ENCODE data around the gene PPP6R2.

Gene PPP6R2

DNA sequence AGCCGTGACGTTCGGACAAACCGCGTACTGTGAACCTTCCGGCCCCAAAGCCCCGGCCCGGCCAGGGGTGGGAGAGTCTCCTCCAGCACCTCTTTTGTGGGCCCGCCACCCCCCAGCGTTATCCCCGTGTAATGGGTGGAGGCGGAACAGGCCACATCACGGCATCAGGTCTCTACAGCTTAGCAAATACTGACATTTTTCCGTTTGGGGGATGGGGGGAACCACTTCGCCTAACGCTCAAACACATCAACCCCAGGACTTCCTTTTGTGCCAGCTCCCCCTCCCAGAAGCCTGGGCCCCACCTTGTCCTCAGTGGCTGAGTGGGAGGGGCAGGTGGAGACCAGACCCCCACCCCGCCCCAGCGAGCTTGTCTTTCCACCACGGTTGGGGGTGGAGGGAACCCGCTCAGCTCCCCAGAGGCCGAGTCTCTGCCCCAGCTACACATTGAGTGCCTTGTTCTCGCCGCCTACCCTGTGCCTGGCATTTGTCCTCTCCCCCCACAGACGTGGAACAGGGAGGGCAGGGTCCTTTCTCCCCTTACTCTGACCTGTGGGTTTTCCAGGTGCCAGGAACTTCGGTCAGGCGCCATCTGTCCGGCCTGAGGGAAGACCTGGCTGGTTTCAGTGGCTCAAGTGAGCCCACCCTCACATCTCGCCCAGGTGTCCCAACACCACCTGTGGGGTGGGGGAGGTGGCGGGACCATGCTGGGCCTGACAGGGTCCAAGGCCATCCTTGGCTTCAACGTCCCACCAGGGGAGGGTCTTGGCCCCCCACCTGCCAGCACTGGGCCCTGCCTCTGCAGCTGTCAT, 102.1 kb downstream of the PPP6R2 start:
- DNase-seq (ENCODE audit: low read depth) = no peak

- no peak for DNase-seq (ENCODE audit: low read depth)
Measured at GRCh38 chr22:50445880-50446707, 103.0 kb downstream of the PPP6R2 start.

DNA sequence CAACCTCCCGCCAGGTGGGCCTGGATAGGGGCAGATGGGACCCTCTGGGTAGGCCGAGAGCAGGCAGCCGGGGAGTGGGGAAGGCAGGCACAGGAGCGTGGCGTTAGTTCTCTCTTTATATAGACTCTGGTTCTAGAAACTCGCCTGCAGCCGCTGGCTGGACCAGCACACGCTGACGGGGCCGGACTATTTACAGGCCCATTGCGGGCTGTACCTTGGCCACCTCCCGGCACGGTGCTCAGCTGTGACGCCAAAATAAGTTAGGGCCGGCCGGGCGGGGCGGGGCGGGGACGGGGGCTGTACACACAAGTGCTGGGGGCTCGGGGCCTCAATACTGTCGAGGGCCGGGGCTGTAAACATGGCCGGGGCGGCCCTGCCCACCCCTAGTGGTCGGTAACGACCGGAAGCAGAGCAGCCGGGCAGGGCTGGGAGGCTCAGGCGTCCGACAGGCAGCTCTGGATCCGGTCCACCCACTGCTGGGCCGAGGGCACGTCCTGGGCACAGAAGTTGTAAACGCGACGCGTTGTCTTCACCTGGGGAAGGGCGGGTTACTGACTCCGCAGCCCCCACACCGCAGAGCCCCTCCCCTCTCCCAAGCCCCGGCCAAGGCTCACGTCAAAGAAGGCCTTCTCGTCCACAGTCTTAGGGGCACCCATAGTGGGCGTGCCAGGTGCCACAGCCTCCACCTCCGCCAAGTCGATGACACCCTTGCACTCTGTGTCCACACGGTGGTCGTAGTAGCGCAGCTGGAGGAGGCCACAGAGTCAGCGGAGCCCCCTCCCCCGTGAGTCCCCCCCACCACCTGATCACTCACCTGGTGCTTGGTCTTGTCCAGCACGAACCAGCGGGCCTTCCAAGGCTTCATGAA, 103.8 kb downstream of the PPP6R2 start:
- no peak for DNase-seq (ENCODE audit: low read depth)

GRCh38 chr22:50447576-50448551, 104.7 kb downstream of the PPP6R2 start:
- no peak for DNase-seq (ENCODE audit: low read depth)

DNA sequence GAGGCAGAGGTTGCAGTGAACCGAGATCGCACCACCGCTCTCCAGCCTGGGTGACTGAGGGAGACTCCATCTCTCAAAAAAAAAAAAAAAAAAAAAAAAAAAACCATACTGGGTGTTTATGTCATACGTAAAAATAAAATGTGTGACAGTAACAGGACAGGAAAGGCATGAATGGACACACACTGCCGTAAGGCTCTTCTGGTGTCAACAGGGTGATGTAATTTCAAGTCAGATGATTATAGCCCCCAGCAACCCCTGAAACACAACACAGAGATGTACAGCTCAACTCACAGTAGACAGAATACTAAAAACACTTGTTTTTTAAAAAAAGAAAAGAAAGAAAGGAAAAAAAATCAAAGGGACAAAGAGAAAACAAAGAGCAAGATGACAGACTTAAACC, 109.5 kb downstream of the PPP6R2 start:
- DNase-seq (ENCODE audit: low read depth) = no peak

- DNase-seq (ENCODE audit: low read depth) = no peak
Measured at GRCh38 chr22:50454556-50455075, 111.5 kb downstream of the PPP6R2 start.

- no peak for DNase-seq (ENCODE audit: low read depth)
Measured at GRCh38 chr22:50455201-50455600, 112.1 kb downstream of the PPP6R2 start.

DNA sequence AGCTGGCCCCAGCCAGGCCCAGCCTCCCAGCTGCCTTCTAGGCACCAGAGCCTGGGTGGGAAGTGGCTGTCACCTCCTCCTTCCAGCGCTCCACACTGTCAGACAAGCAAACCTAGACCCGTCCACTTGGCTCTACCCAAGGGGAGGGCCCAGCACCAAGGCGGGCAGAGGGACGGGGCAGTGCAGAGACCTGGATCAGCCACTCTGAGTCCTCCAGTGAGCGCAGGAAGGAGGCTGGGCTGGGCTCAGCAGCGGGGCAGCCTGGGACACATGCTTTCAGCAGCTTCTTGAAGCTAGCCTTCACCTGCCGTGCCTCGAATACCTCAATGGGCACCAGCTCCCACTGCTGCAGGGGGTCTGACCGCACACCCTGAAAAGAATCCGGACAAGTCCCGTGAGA, 112.9 kb downstream of the PPP6R2 start:
- DNase-seq (ENCODE audit: low read depth) = no peak

DNA sequence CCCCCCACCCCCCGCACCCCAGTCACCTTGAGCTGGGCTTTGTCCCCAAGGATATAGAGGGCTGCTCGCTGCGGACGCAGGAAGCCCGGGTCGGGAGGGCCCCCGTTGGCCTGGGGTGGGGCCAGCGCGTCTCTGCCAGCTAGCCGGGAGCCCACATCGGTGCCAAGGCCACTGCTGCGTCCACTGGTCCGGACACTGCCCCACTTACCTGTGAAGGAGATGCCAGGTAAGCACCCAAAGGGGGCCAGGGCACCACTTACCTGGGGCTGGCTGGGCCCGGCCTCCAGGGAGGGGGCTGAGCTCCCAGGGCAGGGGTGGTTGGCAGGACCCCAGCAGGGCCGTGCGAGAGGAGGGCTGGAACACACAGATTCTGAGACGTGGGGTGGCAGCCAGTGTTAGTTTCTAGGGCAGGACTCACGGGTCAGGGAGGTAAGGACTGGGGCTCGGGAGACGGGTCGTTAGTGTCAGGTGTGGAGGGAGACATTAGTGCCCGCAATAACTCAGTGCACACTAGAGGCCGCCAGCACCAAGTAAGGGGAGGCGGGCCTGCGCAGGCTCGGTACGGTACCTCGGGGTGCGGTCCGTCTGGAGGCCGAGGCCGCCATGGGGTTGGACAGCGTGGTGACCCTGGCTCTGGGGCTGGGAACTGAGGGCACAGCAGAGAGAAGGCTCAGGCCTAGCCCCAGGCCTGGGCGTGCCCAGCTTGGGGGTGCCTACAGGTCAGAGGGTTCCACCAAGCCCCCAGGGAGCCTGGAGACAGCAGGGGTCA, 113.5 kb downstream of the PPP6R2 start:
- no peak for DNase-seq (ENCODE audit: low read depth)

DNA sequence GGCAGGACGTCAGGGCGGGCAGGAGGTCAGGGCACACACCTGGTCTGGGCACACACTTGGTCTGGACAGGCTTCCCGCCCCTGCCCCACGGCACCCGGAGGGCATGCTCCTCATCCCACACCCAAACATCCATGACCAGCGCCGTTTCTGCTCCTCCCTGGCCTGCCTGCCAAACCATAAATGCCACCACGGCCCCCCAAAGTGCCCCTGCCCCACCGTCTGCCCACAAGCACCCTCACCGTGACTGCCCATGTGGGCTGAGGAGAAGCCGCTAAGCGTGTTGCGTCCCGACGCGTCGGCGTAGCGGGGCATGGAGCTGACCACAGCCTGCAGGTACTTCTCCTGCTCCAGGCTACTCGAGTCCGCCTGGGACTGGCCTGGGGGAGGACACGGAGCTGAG, 115.9 kb downstream of the PPP6R2 start:
- no peak for DNase-seq (ENCODE audit: low read depth)

GRCh38 chr22:50459496-50460140, 116.5 kb downstream of the PPP6R2 start:
- DNase-seq (ENCODE audit: low read depth) = no peak

GRCh38 chr22:50460938-50461337, 117.8 kb downstream of the PPP6R2 start:
- DNase-seq (ENCODE audit: low read depth) = no peak

GRCh38 chr22:50461536-50461935, 118.4 kb downstream of the PPP6R2 start:
- DNase-seq (ENCODE audit: low read depth) = no peak

DNA sequence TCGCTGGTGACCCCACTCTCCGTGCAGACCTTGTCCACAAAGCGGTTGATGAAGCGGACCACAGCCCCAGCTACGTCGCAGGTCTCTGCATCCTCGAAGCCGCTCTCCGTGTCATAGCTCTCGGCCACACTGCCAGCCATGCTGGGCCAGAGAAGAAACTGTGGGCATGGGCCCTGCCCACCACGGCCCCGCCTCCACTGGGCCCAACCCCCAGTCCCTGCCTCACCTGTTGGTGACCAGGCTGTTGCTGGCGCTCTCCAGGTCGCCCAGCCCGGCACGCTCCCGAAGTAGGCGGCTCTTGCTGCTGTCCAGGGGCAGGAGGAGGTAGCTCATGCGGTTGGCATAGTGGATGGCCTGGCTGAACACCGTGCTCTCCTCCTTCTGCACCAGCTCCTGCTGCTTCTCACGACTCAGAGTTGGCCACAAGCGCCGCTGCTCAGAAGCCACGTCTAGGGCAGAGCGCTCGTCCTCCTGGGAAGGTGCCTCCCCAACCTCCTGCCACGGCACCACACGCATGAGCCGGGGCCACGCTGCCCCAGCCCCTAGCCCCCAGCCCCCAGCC, 118.9 kb downstream of the PPP6R2 start:
- no peak for DNase-seq (ENCODE audit: low read depth)

- DNase-seq (ENCODE audit: low read depth) = no peak
Measured at GRCh38 chr22:50463188-50463900, 120.2 kb downstream of the PPP6R2 start.

- no peak for DNase-seq (ENCODE audit: low read depth)
Measured at GRCh38 chr22:50464451-50464850, 121.3 kb downstream of the PPP6R2 start.

GRCh38 chr22:50465066-50465930, 122.2 kb downstream of the PPP6R2 start:
- DNase-seq (ENCODE audit: low read depth) = no peak

DNA sequence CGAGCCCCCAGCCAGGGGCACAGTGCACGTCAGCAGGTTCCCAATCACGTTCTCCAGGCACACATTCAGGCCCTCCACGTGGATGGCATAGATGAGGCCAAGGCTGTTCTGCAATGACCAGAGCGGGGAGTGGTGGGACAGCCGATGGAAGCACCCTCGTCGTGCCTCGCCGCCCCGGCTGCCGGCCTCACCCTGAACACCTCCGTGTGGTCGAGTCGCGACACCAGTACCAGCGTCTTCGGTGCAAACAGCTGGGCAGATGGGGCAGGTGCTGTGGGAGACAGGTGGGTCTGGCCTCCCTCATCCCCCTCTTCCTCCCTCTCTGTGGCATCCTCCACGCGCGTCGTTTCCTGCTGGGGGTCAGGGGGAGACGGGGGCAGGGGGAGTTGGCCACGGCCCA, 124.2 kb downstream of the PPP6R2 start:
- no peak for DNase-seq (ENCODE audit: low read depth)

All from activated T-cell treated with anti-CD3 and anti-CD28 coated beads for 24 hours (primary cell).